Measurements from ENCODE around the gene RAMP3. TPM values are rescaled to one million over a fixed set of nuclear protein-coding genes. Genes with fewer than 3 reads are reported as not detected.

The RAMP3 gene
- total RNA-seq, 2 experiments from 2014 or later = not detected

DNA sequence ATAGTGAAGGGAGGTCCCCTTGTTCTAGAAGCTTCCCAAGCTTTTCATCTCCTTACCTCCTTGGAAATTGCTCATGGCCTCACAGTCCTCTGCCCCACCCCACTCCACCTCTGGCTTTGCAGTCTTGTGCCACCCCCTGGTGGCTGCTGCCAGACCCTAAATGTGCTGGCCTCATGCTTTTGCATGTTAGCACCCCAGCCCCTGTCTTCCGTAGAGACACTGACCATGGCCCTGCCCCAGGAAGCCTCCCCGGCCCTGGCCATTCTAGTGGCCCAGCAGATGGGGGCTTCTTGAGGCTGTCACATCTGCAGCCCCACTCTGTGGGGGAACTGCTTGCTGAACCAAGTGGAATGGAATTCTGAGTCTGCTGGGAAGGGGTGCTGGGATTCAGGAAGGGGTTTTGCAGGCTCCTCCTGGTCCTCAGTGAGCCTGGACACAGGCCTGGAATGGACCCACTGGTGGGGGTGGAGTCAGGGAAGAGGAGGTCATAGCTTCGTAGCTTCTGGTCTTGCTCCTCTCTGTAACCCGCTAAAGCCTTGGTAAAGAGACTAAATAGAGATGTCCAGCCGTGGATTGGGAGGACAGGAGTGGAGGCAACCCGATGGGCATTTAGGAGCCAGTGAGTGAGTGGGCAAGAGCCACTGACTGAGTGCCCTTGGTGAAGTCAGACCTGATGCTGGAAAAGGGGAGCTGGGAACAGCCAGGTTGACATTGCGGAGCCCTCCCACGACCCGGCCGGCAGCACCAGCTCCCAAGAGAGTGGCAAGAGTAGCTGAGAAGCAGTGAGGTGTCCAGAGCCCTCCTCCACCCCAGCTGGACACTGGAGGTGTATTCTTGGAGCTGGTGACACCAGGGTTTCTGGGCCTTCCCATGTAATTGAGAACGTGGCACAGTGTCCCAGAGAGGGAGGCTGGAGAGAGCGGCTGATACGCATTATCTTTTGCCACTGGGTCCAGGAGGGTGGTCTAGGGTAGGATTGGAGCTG, 20.9 kb downstream of the RAMP3 start:
- POLR2A ChIA-PET = no interaction called here

DNA sequence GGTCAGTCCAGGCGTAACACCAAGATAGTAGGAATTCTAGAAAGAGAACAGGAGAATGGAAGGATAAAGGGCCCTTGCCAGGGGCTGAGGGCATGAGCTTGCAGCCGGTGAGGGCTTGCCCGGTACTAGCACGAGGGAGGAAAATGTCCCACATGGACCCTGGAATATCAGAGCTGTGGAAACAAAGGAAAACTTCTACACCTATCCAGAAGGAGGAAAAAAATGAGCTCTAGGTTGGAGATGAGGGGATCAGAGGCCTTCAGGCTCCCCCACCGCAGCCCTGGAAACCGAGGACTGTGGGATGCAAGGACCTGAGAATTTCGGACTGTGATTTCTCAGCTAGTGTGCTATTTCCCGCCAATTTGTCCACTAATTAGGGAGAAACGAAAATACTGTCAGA, 22.1 kb downstream of the RAMP3 start:
- no peak for DNase-seq
- Mint-ChIP-seq H3K27ac (no peak overlapping the region), H3K4me1 (no peaks in the 10 kb centered on the region), H3K4me3 (no peak overlapping the region), H3K27me3 (peaks cover 10% of the 10 kb centered on the region), H3K36me3 (ENCODE audit: low read depth) (no peaks in the 10 kb centered on the region), H3K9me3 (no peaks in the 10 kb centered on the region)
- ChIA-PET POLR2A (no interaction called here), CTCF (interaction anchor here (0.7 kb wide), 1 partner anchor 44 kb away, joined by 3 read pairs; no protein-coding TSS in a partner anchor)

More for the DNA sequence above, 20.9 kb downstream of the RAMP3 start:
- CTCF ChIA-PET = no interaction called here
- Mint-ChIP-seq H3K27me3 (peaks cover 10% of the 10 kb centered on the region), H3K36me3 (ENCODE audit: low read depth) (no peaks in the 10 kb centered on the region), H3K4me3 (no peak overlapping the region), H3K27ac (no peak overlapping the region), H3K4me1 (no peaks in the 10 kb centered on the region), H3K9me3 (no peaks in the 10 kb centered on the region)
- DNase-seq = no peak

DNA sequence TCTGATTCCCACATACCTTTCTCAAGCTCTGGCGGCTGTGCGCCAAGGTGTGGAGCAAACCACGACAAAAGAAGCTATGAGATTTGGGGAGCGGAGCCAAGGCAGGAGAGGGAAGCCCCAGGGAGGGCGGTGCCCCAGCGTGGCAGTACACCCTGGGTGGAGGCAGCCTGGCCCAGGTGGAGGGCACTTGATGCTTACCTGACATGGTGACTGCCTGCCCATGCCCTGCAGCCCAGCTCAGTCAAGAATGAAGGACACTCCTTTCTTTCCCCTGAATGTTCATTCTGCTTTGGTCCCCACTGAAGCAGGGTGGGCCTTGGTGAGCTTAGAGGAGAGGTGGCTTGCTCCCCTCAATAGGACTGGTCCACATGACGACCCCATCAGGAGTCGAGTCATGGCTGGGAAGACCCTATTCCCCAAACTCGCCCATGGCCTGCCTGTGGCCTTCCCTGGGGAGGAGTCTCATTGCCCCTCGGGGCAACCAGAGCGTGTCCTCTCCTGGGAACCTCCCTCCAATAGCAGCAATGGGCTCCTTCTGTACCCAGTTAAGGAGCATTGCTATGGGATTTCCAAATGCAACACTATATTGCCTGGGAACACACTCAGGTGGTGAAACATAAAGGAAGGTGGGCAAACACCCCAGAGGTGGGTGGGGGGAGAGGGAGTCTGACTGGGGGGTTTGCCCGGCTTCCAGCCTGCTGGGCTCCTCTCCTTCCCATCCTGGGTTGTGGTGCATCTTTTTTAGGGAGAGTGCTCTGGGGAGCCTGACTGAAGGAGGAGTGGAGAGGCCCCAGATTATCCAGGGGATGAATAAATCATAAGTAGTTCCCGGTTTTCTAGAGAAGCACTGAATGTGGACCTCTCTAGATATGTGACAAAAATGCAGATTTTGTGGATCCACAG, 22.7 kb downstream of the RAMP3 start:
- ChIA-PET POLR2A (no interaction called here), CTCF (interaction anchor here (0.7 kb wide), 1 partner anchor 44 kb away, joined by 3 read pairs; no protein-coding TSS in a partner anchor)
- H3K27ac Mint-ChIP-seq = no peak overlapping the region
- H3K4me3 Mint-ChIP-seq = no peak overlapping the region
- no peaks in the 10 kb centered on the region for H3K36me3 Mint-ChIP-seq (ENCODE audit: low read depth)
- peaks cover 10% of the 10 kb centered on the region for H3K27me3 Mint-ChIP-seq
- H3K9me3 Mint-ChIP-seq = no peaks in the 10 kb centered on the region
- no peak for DNase-seq
- no peaks in the 10 kb centered on the region for H3K4me1 Mint-ChIP-seq

DNA sequence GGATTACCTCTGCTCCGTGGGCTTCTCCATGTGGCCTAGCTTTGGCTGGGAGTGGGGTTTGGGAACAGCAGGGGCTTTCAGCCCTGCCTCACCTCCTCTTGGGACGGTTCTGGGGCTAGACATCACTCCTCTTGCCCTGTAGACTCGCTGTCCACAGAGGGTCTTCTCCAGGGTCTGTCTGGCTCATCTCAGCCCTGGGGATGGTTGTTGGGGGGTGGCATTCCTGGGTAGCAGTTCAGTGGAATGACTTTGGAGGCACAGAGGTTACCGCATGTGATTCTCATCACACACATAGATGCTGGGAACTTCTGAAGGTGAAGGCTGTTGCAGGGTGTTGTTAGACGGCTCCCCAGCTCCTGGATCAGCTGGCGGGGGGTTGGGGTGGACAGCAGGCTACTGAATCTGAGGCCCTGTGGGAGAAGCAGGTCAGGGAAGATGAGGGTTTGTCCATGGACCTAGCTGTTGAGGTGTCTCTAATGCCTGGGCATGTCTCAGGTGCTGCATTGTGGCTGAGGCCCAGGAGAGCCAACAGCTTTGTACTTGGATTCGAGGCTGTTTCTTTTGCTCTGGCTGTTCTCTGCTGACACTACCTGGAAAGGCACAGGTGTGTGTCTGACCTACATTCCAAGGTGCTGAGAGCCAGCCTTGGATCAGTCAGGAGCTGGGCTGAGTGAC, 23.8 kb downstream of the RAMP3 start:
- ChIA-PET POLR2A (no interaction called here), CTCF (interaction anchor here (0.7 kb wide), 1 partner anchor 79 kb away, joined by 5 read pairs; no protein-coding TSS in a partner anchor)
- H3K27me3 Mint-ChIP-seq = peaks cover 7% of the 10 kb centered on the region
- H3K4me1 Mint-ChIP-seq = no peaks in the 10 kb centered on the region
- no peak overlapping the region for H3K4me3 Mint-ChIP-seq
- no peak overlapping the region for H3K27ac Mint-ChIP-seq
- DNase-seq = no peak
- H3K36me3 Mint-ChIP-seq (ENCODE audit: low read depth) = no peaks in the 10 kb centered on the region
- H3K9me3 Mint-ChIP-seq = no peaks in the 10 kb centered on the region

DNA sequence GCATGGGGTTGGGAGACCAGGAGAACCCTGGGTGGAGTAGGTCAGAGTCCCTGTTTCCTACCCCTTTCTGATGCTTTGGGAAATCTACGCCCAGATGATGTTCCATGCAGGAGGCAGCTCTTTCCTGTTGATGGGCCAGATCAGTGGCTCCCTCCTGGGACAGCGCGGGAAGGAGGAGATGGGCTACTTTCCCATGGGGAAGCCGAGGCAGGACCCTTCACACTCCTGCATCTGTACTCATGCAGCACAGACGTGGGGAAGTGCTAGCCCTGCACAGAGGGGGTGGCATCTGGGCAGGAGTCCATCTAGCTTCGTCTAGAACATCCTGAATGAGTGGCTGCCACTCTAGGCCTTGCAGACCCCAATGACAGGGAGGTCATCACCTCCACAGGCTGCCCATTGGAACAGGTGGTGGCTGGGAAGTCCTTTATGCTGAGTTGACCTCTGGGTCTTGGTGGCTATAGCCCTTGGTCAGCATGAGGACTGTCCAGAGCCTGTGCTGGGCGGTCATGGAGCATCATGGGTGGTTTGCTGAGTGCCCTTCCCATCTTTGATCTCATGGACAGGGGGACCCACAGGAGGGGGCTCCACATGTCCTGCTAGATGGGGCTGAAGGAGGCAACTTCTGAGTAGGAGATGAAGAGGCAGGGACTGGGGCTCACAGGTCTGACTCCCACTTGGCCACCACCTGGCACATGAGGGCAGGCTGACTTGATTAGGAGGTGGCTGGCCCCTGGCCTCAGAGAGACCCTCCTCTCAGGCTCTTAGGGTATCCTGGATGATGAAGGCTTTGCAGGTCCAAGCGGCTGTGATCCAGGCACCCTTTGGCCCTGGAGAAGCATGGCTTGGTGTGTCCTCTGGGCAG, 24.6 kb downstream of the RAMP3 start:
- H3K4me3 Mint-ChIP-seq = no peak overlapping the region
- DNase-seq = no peak
- no peak overlapping the region for H3K27ac Mint-ChIP-seq
- ChIA-PET CTCF (interaction anchor here (0.7 kb wide), 1 partner anchor 78 kb away, joined by 5 read pairs; no protein-coding TSS in a partner anchor), POLR2A (no interaction called here)
- no peaks in the 10 kb centered on the region for H3K9me3 Mint-ChIP-seq
- no peaks in the 10 kb centered on the region for H3K36me3 Mint-ChIP-seq (ENCODE audit: low read depth)
- peaks cover 7% of the 10 kb centered on the region for H3K27me3 Mint-ChIP-seq
- H3K4me1 Mint-ChIP-seq = no peaks in the 10 kb centered on the region

DNA sequence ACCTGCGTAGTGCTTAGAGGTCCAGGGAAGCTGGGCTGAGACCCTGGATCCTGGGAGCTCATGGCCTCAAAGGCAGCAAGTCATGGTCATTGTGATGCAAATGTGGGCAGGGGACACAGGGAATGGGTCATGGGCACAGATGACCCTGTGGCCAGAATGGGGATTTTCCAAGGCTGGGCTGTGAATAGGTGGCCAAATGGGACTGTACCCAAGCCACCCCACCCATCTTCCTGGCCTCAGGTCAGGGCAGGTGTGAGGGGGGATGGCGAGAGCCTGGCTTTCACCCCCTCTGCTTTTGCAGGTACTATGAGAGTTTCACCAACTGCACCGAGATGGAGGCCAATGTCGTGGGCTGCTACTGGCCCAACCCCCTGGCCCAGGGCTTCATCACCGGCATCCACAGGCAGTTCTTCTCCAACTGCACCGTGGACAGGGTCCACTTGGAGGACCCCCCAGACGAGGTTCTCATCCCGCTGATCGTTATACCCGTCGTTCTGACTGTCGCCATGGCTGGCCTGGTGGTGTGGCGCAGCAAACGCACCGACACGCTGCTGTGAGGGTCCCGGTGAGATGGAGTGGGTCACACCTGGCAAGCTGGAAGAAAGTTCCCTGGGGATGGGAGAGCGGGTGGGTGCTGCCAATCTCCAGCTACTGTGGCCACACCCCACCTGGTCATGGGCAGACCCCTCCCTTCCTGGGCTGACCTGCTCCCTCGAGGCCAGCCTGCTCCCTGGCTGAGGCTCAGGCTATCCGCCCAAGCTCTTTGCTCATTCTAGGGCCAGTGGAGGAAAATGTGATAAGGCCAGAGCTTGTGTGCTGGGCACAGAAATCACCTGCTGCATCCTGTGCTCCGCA, 25.5 kb downstream of the RAMP3 start:
- POLR2A ChIA-PET = no interaction called here
- Mint-ChIP-seq H3K36me3 (ENCODE audit: low read depth) (no peaks in the 10 kb centered on the region), H3K4me3 (no peak overlapping the region), H3K27ac (no peak overlapping the region), H3K4me1 (no peaks in the 10 kb centered on the region), H3K27me3 (peaks cover 7% of the 10 kb centered on the region), H3K9me3 (no peaks in the 10 kb centered on the region)
- no peak for DNase-seq
- CTCF ChIA-PET = no interaction called here

DNA sequence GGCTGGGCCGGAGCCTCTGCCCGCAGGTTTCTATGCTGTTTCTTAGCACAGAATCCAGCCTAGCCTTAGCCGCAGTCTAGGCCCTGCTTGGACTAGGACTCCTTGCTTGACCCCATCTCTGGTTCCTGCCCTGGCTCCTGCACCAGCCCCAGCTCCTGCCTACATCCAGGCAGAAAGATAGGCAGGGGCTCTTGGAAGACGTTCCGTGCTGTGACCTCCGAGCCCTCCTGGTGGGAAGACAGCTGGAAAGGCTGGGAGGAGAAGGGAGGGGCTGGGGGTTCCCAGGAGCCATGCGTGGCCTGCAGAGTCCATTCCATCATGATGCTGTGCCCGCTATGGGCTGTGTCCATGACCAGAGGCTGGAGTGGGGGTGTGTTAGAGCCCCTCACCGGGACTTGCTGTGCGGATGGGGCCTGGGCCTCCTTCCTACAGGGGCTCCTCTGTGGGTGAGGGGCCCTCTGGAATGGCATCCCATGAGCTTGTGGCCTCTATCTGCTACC, 26.2 kb downstream of the RAMP3 start:
- CTCF ChIA-PET = no interaction called here
- no peaks in the 10 kb centered on the region for H3K4me1 Mint-ChIP-seq
- H3K4me3 Mint-ChIP-seq = no peak overlapping the region
- H3K27ac Mint-ChIP-seq = no peak overlapping the region
- no peaks in the 10 kb centered on the region for H3K9me3 Mint-ChIP-seq
- DNase-seq = peak; percentile 7
- POLR2A ChIA-PET = no interaction called here
- peaks cover 7% of the 10 kb centered on the region for H3K27me3 Mint-ChIP-seq
- no peaks in the 10 kb centered on the region for H3K36me3 Mint-ChIP-seq (ENCODE audit: low read depth)

DNA sequence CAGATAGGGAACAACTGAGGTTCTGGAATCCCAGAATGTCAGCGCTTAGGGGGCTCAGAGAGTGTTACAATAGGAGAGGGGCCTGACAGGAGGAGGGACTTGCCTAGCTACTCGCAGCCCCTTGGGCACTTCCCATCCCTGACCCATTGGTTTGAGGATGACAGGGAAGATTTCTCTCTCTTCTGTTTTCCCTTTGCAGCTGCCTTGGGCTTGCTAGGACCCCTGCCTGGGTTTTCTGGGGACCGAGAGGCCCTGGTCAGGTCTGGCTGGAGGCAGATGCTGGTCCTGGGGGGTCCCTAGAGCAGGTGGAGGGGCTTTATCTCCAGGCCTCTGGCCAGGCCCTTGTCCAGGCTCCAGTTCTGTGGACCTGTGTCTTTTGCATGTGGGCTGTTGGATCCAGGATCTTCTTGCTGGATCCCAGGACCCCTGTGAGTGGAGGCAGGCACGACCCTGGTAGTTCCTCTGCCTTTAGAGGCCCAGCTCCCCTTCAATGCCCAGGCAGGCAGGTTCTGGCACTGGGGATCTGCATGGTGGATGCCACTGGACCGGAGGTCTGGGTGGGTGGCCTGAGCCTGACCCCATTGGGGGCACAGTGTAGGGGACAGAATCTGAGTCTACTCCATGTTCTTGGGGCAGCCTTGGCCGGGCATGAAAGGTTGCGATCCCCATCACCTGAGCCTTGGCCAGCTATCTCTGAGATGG, 26.9 kb downstream of the RAMP3 start:
- Mint-ChIP-seq H3K4me3 (no peak overlapping the region), H3K9me3 (no peaks in the 10 kb centered on the region), H3K4me1 (no peaks in the 10 kb centered on the region), H3K36me3 (ENCODE audit: low read depth) (no peaks in the 10 kb centered on the region), H3K27ac (no peak overlapping the region), H3K27me3 (peaks cover 4% of the 10 kb centered on the region)
- DNase-seq = peak; percentile 7
- ChIA-PET CTCF (no interaction called here), POLR2A (no interaction called here)

DNA sequence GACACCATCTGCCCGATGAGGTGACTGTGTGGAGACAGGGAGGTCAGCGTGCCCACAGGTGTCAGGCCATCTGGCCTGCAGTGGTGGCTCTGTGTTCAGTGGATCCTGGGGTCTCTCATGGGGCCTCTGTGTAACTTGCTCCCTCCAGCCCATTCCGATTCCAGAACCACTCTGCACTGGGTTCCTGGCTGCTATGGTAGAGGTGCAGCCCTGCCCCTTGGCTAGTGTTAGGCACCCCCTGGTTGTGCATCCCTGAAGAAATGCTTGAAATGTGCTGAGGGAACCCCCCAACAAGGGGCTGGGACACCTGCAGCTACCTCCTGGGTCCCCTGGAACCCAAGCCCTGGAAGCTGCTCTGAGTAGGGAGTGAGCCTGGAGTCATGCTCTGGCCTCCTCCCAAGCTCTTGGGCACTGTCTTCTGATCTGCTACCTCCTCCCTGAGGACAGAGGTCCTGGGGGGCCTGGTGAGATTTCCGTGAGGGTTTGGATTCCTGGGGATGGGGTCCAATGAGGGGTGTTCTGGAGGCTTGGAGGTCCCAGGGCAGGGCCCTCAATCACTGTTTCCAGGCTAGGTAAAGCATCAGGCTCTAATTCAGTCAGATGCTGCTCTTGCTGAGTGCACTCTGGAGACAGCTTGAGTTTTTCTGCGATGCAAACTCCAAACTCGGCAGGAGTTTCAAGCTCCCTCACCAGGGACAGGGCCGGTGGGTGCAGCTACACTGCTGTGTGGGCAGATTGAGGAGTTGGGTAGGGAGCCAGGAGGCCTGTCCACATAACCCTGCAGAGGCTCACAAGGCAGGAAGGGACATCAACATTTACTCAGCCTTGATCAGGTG, 27.7 kb downstream of the RAMP3 start:
- Mint-ChIP-seq H3K4me1 (no peaks in the 10 kb centered on the region), H3K9me3 (no peaks in the 10 kb centered on the region), H3K27me3 (no peaks in the 10 kb centered on the region), H3K36me3 (ENCODE audit: low read depth) (no peaks in the 10 kb centered on the region), H3K4me3 (no peak overlapping the region), H3K27ac (no peak overlapping the region)
- ChIA-PET CTCF (no interaction called here), POLR2A (no interaction called here)
- peak; percentile 5 for DNase-seq

DNA sequence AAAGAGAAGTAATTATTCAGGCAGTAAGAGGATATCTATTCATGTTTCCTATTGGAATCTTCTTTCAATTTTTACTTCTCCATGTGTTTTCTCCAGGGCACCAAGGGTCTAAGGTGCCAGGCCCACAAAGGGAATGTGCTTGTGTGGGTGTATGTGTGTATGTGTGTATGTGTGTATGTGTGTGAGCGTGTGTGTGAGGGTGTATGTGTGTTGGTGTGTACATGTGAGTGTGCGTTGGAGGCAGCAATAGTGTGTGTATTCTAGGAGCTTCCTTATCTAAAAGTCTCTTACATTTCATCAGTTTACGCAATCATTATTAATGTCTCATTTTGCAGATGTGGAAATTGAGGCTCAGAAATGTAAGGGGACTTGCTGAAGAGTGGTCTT, 28.3 kb downstream of the RAMP3 start:
- Mint-ChIP-seq H3K27me3 (no peaks in the 10 kb centered on the region), H3K4me1 (no peaks in the 10 kb centered on the region), H3K36me3 (ENCODE audit: low read depth) (no peaks in the 10 kb centered on the region), H3K9me3 (no peaks in the 10 kb centered on the region), H3K27ac (no peak overlapping the region), H3K4me3 (no peak overlapping the region)
- ChIA-PET CTCF (no interaction called here), POLR2A (no interaction called here)
- DNase-seq = peak; percentile 5

All from activated CD4-positive, alpha-beta memory T cell treated with anti-CD3 and anti-CD28 coated beads, Interleukin-2, amount 10 ng/mL, durations not matched to agents 7 days and 5 days (primary cell).